K562 (cell line): ENCODE results near the gene ZNF669. TPM values are rescaled to one million over a fixed set of nuclear protein-coding genes. Genes with fewer than 3 reads are reported as not detected.

Source experiments
- CCAR2 ChIP-seq: fragments of 200-400 bp; formaldehyde crosslinking; IDR thresholded peaks from 2 replicates; pipeline ENCODE4 v1.6.1; 2017; ENCODE audit warnings: mild to moderate bottlenecking, low read depth, low read length
- E2F3 ChIP-seq: fragments of 250-450 bp; sonication (Bioruptor Pico); IDR thresholded peaks from 2 replicates; pipeline ENCODE4 v1.4.0; 2020; ENCODE audit warnings: mild to moderate bottlenecking
- HMGXB4 ChIP-seq: sonication (generic); formaldehyde crosslinking; IDR thresholded peaks from 2 replicates; pipeline ENCODE4 v1.8.1; 2023; ENCODE audit warnings: mild to moderate bottlenecking, missing genetic modification reagents
- MAFG ChIP-seq: fragments of 450-650 bp; conservative IDR thresholded peaks from 2 replicates; pipeline ENCODE4 v1.6.1; 2016; ENCODE audit warnings: missing genetic modification characterization, missing compliant biosample characterization
- MCM2 ChIP-seq: fragments of 450-650 bp; IDR thresholded peaks from 2 replicates; pipeline ENCODE4 v1.6.1; 2017; ENCODE audit warnings: low read depth, mild to moderate bottlenecking
- NFRKB ChIP-seq: fragments of 450-650 bp; IDR thresholded peaks from 2 replicates; pipeline ENCODE4 v1.6.1; 2016; ENCODE audit warnings: low read depth
- PHB ChIP-seq: fragments of 250-450 bp; sonication (Bioruptor Pico); IDR thresholded peaks from 2 replicates; pipeline ENCODE4 v1.5.0; 2021
- RFX1 ChIP-seq: fragments of 450-650 bp; IDR thresholded peaks from 2 replicates; pipeline ENCODE4 v1.6.1; 2016; ENCODE audit warnings: mild to moderate bottlenecking, moderate library complexity
- SAFB ChIP-seq: fragments of 200-400 bp; formaldehyde crosslinking; IDR thresholded peaks from 2 replicates; pipeline ENCODE4 v1.6.1; 2017; ENCODE audit warnings: low read depth, low read length, borderline replicate concordance
- SIN3B ChIP-seq: fragments of 450-650 bp; IDR thresholded peaks from 2 replicates; pipeline ENCODE4 v1.6.1; 2017; ENCODE audit warnings: low read depth, mild to moderate bottlenecking, moderate library complexity
- SNRNP70 ChIP-seq: fragments of 200-400 bp; formaldehyde crosslinking; optimal IDR thresholded peaks from 2 replicates; pipeline ENCODE3; 2017; ENCODE audit warnings: low read depth, low read length
- SP1 ChIP-seq: sonication (generic); formaldehyde crosslinking; IDR thresholded peaks from 2 replicates; pipeline ENCODE4 v1.8.1; 2022; ENCODE audit warnings: mild to moderate bottlenecking, missing genetic modification reagents
- TCF7L2 ChIP-seq: fragments of 150-350 bp; IDR thresholded peaks from 2 replicates; pipeline ENCODE4 v1.6.1; 2016; ENCODE audit warnings: low read depth, mild to moderate bottlenecking, low read length, moderate library complexity
- polyA plus RNA-seq, 8 experiments: library from polyadenylated mRNA; depleted of rRNA in 4 of 8; stranded (reverse) in 5 of 8; unstranded in 3 of 8; fragments of >200 nt; fragmentation: Nextera tagmentation in 2 of 8; fragmentation: Illumina TruSeq in 1 of 8; extraction: Ambion mirVana in 2 of 8; extraction: Trizol in 1 of 8; gene quantifications; 2 replicates each; pipeline versions ENCODE4 v1.2.1 to v1.2.3, GENCODE V29; 2011 to 2014; ENCODE audit warnings: inconsistent platforms in 1 of 8, missing spikeins in 1 of 8
- total RNA-seq, 7 experiments: library from RNA; depleted of rRNA in 6 of 7; stranded (reverse); fragments of >200 nt in 6 of 7; fragmentation: Illumina TruSeq in 2 of 7; extraction: Trizol in 2 of 7; gene quantifications; 2 replicates each; pipeline versions ENCODE4 v1.2.1 to v1.2.3, GENCODE V29; 2011 to 2021; ENCODE audit warnings: low replicate concordance in 1 of 7
- TF ChIP-seq, protein P1 (sequence below), 2 experiments: fragments of 450-650 bp; IDR thresholded peaks; 2 replicates each; pipeline ENCODE4 v1.6.1; 2016; ENCODE audit warnings: mild to moderate bottlenecking in 2 of 2, borderline replicate concordance in 1 of 2, low read depth in 1 of 2, moderate library complexity in 1 of 2
- TF ChIP-seq, protein P2 (sequence below): fragments of 450-650 bp; IDR thresholded peaks from 2 replicates; pipeline ENCODE4 v1.6.1; 2016; ENCODE audit warnings: mild to moderate bottlenecking

Gene ZNF669
- total and polyA plus RNA-seq, 9 of the 15 experiments (the other 6 are each of a cell fraction or from before 2014, with no cell fraction given) = 5.3 to 18.3 (median 10.2) TPM

DNA sequence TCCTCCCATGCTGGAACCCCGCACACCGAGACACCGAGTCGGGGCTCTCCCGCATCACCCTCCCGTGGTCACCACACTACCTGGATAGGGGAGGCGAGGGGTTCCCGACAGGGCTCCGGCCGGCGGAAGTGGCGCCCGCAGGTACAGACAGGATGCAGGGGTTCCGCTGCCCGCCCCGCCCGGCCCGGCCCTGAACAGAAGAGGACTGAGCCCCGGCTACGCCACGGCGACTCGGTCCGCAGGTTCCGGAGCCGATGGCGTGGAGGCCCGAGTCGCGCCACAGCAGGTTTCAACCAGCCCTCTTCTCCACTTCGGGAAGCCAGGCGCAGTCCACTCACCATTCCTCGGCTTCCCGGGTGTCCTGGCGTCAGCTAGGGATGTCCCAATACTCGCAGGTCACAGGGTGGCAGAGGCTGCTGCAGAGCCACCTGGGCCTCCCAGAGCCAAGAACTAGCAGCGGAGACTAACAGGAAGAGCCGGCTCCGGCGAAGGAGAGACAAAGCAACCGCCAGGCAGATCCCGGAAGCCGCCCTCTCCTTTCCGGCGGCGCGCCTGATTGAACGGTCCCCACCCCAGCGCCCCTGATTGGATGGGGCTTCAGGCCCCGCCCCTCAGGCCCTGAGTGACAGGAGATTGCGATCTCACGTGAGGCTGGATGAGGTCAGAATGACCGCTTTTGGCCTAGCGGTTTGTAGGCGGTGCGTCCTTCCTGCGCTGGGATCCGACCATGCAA, at the start of gene ZNF669 (continued):
- TF ChIP-seq HMGXB4 (peak; percentile 68), MCM2 (no peak), NFRKB (no peak), CCAR2 (no peak), TCF7L2 (no peak), E2F3 (CRISPR knock-in tag) (no peak), SIN3B (peak; percentile 81), MAFG (tag) (no peak), RFX1 (no peak), SNRNP70 (no peak), SAFB (no peak), SP1 (CRISPR knock-in tag) (peak; percentile 95), PHB (CRISPR knock-in tag) (no peak)
- TF ChIP-seq, protein P1, sequence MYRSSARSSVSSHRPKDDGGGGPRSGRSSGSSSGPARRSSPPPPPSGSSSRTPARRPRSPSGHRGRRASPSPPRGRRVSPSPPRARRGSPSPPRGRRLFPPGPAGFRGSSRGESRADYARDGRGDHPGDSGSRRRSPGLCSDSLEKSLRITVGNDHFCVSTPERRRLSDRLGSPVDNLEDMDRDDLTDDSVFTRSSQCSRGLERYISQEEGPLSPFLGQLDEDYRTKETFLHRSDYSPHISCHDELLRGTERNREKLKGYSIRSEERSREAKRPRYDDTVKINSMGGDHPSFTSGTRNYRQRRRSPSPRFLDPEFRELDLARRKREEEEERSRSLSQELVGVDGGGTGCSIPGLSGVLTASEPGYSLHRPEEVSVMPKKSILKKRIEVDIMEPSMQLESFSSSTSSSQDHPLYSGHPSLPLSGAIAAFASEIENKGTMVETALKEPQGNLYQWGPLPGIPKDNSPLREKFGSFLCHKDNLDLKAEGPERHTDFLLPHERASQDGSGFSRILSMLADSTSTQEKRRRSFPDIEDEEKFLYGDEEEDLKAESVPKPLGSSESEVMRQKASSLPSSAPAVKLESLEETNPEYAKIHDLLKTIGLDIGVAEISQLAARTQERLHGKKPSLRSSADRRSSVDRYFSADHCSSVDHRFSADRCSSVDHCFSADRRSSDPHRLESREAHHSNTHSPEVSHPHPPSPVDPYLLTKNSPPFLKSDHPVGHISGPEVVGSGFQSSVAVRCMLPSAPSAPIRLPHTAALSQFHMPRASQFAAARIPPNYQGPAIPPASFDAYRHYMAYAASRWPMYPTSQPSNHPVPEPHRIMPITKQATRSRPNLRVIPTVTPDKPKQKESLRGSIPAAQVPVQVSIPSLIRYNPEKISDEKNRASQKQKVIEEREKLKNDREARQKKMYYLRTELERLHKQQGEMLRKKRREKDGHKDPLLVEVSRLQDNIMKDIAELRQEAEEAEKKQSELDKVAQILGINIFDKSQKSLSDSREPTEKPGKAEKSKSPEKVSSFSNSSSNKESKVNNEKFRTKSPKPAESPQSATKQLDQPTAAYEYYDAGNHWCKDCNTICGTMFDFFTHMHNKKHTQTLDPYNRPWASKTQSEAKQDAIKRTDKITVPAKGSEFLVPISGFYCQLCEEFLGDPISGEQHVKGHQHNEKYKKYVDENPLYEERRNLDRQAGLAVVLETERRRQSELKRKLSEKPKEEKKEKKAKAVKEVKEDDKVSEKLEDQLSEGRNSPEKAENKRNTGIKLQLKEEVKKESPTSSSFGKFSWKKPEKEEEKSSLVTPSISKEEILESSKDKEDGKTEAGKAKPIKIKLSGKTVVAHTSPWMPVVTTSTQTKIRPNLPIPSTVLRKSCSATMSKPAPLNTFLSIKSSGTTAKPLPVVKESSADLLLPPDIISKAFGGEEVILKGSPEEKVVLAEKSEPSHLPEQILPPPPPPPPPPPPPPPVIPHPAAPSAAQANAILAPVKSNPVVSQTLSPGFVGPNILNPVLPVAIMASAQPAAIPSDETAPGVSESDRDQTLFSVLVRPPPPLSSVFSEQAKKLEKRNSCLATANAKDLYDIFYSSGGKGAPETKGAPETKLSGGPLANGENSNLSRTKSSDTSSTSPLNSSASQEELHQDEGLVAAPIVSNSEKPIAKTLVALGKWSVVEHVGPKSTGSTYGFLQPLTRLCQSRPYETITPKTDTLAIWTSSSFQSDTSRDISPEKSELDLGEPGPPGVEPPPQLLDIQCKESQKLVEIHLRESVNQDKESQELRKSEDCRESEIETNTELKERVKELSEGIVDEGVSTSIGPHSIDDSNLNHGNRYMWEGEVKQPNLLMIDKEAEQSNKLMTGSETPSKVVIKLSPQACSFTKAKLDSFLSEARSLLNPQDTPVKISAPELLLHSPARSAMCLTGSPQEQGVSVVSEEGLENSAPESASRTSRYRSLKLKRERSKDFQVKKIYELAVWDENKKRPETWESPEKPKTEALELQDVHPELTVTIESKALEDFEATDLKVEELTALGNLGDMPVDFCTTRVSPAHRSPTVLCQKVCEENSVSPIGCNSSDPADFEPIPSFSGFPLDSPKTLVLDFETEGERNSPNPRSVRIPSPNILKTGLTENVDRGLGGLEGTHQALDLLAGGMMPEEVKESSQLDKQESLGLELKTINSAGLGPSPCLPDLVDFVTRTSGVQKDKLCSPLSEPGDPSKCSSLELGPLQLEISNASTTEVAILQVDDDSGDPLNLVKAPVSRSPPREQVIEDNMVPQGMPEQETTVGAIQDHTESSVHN (IDR thresholded peaks at IDR 0.05; ENCODE audit: borderline replicate concordance in 1 of 2, low read depth in 1 of 2) = peak in 1 of 2 experiments; percentile 83; a peak in 2 of 4 replicates
- TF ChIP-seq, protein P2, sequence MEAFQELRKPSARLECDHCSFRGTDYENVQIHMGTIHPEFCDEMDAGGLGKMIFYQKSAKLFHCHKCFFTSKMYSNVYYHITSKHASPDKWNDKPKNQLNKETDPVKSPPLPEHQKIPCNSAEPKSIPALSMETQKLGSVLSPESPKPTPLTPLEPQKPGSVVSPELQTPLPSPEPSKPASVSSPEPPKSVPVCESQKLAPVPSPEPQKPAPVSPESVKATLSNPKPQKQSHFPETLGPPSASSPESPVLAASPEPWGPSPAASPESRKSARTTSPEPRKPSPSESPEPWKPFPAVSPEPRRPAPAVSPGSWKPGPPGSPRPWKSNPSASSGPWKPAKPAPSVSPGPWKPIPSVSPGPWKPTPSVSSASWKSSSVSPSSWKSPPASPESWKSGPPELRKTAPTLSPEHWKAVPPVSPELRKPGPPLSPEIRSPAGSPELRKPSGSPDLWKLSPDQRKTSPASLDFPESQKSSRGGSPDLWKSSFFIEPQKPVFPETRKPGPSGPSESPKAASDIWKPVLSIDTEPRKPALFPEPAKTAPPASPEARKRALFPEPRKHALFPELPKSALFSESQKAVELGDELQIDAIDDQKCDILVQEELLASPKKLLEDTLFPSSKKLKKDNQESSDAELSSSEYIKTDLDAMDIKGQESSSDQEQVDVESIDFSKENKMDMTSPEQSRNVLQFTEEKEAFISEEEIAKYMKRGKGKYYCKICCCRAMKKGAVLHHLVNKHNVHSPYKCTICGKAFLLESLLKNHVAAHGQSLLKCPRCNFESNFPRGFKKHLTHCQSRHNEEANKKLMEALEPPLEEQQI = peak; percentile 88
